Stimulated activated CD8-positive, alpha-beta memory T cell treated with anti-CD3 and anti-CD28 coated beads, Interleukin-2, amount 100 ng/mL, for 48 hours (primary cell): ENCODE results near the gene CD83.
"Not testable (repeated sequence)": the region's sequence is repeated elsewhere in the genome, so short reads cannot be mapped to it uniquely, and the experiment has no call there.

Experiments
- DNase-seq, 2 donors: peaks; one replicate each; pipeline ENCODE4 v3.0.0-alpha.2; 2020; ENCODE audit warnings: low read depth in 2 of 2

The CD83 gene

DNA sequence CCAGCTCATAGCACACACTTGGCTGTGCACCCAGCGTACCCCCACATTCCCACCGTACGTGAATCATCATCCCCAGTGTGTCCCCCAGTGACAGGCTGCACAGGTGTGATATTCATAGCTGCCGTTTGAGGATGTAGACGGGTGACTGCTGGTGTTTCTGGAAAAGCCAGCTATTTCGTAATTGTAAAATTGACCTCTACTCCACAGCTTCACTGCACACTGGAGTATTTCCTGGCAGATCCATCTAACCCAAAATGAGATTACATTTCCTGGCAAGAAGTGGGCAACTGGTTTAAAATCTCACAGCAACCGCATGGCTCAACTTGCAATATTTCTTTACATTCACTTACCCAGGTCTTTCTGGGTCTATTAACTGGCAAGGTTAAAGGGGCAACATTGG, 30.3 kb downstream of the CD83 start:
- no peak for DNase-seq

- DNase-seq: no peak
Measured at GRCh38 chr6:14148471-14148870, 30.9 kb downstream of the CD83 start.

DNA sequence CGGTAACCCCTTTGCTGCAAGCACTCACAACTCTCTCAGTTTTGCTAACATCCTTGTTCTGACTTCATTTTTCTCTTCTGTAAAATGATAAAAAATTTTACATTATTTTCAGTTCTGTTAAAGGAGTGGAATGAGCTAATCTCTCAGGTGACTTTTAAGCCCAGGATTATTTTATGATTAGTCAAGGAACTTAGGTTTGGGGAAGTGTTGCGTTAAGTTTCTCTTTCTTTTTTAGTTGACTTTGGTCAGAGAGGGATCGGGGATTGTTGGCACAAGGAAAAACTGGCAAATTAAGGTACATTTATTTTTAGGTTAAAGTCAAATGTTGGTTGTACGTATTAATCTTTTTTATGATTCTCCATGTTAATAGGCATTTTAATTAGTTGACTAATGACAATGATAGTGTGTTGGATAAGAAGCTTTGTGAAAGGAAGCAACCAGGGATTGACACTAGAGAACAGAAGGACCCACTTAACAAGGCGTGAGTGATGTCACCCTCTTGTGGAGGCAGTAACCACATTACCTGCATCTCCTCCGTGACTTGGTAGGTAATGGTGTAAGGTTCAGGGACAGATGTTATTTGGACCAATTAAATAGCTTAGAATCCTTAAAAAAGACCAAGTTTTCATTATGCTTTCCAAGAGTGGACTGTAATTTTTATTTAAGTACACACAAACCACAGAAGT, 31.6 kb downstream of the CD83 start:
- DNase-seq: no peak

- DNase-seq: no peak
Measured at GRCh38 chr6:14149739-14150130, 32.2 kb downstream of the CD83 start.

GRCh38 chr6:14151300-14151699, 33.7 kb downstream of the CD83 start:
- not testable (repeated sequence) for DNase-seq

DNA sequence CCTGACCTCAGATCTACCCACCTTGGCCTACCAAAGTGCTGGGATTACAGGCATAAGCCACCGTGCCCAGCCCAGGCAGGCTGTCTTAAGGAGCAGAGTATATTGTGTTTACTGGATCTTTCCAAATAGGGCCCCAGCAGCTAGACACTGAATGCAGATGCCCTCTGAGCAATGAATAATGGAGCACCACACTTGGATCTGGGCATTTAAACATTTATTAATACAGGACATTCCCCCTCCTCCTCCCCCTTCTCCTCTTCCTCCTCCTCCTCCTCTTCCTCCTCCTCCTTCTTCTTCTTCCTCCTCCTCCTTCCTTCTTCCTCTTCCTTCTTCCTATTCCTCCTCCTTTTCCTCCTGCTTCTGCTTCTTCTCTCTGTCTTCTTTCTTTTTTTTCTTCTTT, 34.2 kb downstream of the CD83 start:
- DNase-seq: no peak

DNA sequence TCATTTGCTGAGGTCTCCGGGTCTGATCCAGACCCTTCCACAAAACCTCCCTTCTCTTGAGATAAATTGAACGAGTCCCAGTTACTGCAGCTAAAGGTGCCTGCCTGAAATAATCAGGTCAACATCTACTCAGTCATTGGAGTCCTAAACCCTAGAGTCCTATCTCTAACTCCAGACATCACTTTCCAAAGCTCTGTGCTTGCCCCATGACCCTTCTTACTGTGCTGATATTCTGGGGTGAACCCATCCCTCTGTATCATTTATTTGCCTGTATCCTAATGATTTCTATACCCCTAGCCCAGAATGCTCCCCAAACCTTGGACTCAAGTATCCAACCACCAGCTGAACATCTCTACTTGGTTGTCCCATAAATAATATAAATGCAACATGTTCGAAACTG, 35.7 kb downstream of the CD83 start:
- no peak for DNase-seq

GRCh38 chr6:14159090-14159489, 41.5 kb downstream of the CD83 start:
- no peak for DNase-seq

GRCh38 chr6:14162826-14163225, 45.3 kb downstream of the CD83 start:
- no peak for DNase-seq

- no peak for DNase-seq
Measured at GRCh38 chr6:14165091-14165490, 47.5 kb downstream of the CD83 start.

GRCh38 chr6:14166839-14167238, 49.3 kb downstream of the CD83 start:
- no peak for DNase-seq

DNA sequence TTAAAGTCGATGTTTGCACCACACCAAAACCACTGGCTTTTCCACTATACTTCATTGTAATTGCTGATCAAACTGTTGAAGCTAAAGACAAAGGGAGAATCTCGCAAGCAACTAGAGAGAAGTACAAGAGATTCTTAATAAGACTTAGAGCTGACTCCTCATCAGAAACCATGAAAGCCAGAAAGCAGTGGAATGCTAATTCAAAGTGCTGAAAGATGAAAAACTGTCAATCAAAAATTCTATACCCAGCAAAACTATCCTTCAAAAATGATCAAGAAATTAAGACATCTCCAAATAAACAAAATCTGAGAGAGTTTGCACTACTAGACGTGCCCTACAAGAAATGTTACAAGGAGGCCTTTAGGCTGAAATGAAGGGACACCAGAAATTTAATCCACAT, 52.6 kb downstream of the CD83 start:
- DNase-seq: no peak

GRCh38 chr6:14172562-14172961, 55.0 kb downstream of the CD83 start:
- DNase-seq: no peak

- DNase-seq: no peak
Measured at GRCh38 chr6:14174226-14174625, 56.7 kb downstream of the CD83 start.

GRCh38 chr6:14174996-14175395, 57.4 kb downstream of the CD83 start:
- DNase-seq: no peak

GRCh38 chr6:14176429-14176828, 58.9 kb downstream of the CD83 start:
- no peak for DNase-seq

DNA sequence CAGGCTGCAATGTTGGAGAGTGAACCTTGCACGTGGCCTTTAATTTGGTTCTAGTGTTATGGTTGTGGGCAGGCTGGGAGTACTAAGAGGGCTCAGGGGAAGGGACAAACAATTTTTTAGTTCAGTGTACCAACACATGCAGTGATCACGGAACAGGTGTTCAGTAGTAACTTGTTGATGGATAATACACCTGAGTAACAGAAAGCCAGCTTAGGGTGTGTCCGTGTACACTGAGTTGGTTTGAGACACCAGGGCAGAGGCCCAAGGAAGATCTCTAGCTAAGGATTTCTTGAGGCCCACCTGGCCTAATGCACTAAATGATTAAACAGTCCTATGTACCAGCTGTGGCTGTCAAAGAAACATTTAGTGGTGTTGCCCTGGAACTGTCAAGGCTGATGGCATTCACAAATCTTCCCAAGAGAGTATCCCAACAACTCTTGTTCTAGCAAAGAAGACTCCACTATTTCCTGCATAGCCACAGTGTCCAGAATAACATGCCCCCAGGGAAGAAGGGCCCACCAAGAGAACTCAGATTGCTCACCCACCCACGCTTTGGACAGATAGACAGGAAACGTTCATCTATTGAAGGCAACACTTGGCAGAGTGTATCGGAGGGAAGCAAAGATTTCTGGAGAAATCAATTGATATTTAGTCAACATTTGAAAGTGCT, 60.0 kb downstream of the CD83 start:
- DNase-seq: no peak

GRCh38 chr6:14178083-14178445, 60.5 kb downstream of the CD83 start:
- no peak for DNase-seq

- no peak for DNase-seq
Measured at GRCh38 chr6:14180609-14181008, 63.0 kb downstream of the CD83 start.

DNA sequence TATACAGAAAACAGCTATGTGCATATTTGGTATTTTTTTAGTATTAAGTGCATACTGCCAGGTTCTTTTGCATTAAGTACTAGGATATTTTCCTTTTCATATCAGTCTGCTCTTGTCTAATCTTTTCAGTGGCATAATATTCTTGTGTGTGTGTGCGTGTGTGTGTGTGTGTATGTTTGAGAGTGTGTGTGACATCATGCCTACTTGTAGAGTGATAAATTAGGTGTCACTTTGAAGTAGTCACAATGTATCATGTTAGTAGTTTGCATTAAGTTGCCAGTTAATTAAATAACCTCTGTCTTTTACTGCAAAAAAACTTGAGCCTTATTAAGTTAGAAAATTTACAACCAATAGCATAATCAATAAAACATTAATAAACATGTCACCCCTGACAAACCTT, 65.3 kb downstream of the CD83 start:
- no peak for DNase-seq
